OCI-LY1 (cell line): Measurements from ENCODE around the gene TPM1.

Experiments
- EZH2 ChIP-seq: fragments of 200-600 bp; sonication (generic), shearing (Covaris generic); IDR thresholded peaks from 2 replicates; pipeline ENCODE4 v1.8.0; 2017; ENCODE audit warnings: borderline replicate concordance, mixed run types, mild to moderate bottlenecking, antibody characterized with exemption, low read length, moderate library complexity, mixed read lengths
- TF ChIP-seq, protein P1 (sequence below): fragments of 200-600 bp; sonication (generic), shearing (Covaris generic); IDR thresholded peaks from 2 replicates; pipeline ENCODE4 v1.5.1; 2017; ENCODE audit warnings: mild to moderate bottlenecking, antibody characterized with exemption, low read length, moderate library complexity, mixed read lengths

DNA sequence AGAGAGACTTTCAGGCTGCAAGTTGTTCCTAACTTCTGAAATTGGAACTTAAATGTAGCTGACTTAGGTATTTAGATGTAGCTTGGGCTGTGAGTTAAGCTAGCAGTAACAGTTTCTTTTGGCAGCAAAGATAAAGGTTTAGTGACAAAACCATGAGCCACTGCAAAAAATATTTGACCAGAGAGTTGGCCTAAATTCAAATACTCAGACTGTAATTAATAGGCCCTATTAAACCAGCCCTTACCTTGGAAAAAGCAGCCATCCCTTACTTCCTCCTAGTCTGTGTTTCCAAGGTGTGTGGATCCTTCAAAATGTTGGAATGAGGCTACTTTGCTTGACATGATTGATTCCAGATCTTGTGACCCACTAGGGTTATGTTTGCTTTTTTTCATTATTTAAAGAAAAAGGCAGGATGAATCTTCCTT, 8.2 kb downstream of the TPM1 start:
- TF ChIP-seq, protein P1, sequence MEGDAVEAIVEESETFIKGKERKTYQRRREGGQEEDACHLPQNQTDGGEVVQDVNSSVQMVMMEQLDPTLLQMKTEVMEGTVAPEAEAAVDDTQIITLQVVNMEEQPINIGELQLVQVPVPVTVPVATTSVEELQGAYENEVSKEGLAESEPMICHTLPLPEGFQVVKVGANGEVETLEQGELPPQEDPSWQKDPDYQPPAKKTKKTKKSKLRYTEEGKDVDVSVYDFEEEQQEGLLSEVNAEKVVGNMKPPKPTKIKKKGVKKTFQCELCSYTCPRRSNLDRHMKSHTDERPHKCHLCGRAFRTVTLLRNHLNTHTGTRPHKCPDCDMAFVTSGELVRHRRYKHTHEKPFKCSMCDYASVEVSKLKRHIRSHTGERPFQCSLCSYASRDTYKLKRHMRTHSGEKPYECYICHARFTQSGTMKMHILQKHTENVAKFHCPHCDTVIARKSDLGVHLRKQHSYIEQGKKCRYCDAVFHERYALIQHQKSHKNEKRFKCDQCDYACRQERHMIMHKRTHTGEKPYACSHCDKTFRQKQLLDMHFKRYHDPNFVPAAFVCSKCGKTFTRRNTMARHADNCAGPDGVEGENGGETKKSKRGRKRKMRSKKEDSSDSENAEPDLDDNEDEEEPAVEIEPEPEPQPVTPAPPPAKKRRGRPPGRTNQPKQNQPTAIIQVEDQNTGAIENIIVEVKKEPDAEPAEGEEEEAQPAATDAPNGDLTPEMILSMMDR = no peak
- no peak for TF ChIP-seq EZH2
